Right ventricle myocardium inferior (tissue), 1 donor: ENCODE results near the gene TEX10. TPM values are rescaled to one million over a fixed set of nuclear protein-coding genes. Genes with fewer than 3 reads are reported as not detected.

Experiments
- total RNA-seq: library from RNA; stranded (reverse); fragmentation: NEBNext Ultra II Directional; extraction: Animal tissue kit (Norgen Biotek cat#: 25700); gene quantifications from one replicate; pipeline ENCODE4 v1.2.1, GENCODE V29; 2021
- donor health status: DM: no; HTN: yes; CAD: no; lungs with severe emphysema.

TEX10 gene
- total RNA-seq, 1 donor from 2014 or later = 7.5 TPM

Other genes with a start within 250 kb of the TEX10 start
- 18.6 TPM for gene MSANTD3, start 74.2 kb upstream of the TEX10 start, total RNA-seq
- 0.14 TPM for gene TMEFF1, start 120.2 kb upstream of the TEX10 start, total RNA-seq
- 79.3 TPM for gene CAVIN4, start 225.1 kb upstream of the TEX10 start, total RNA-seq